Measurements from ENCODE around the gene APMAP. TPM values are rescaled to one million over a fixed set of nuclear protein-coding genes. Genes with fewer than 3 reads are reported as not detected.

The APMAP gene
- total RNA-seq, 1 donor from 2014 or later, result 68.7 TPM

DNA sequence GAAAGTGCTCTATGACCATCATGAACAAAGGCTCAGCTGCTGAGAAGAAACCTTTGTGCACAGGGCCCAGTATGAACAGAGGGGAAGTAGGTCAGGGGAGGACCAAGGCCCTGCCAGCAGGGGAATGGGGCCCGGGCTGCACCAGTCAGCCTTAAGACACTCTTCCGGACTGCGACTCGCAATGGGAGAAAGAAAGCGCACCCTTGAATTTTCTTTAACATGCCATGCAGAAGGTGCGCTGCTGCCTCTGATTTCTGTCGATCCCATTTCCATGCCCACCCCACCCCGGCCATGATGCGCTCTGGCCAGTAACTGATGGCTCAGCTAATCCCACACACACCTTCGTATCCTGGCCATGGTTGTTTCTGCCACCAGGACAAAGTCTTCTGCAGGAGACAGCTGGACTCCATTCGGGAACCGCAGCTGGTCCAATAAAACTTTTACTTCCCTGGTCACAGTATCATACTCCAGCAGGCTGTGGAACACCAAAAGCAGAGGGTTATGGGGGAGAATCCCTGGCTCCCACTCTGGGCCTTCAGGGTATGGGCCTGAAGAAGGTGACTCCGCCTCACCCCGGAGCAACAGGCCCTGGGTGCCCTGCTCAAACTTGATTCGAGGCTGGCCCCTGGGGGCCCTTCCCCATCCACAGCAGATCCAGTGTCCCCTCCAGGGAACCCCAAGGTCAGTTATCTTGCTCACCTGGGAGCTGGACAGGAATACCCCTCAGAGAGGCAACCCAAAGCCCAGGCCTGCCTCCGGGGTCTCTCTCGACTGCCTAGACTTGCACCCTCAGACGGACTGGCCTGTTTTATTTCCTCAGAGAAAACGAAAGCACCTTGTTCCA lies 23.1 kb downstream of the APMAP start:
- DNase-seq (ENCODE audit: low read depth in 2 of 2), result no peak

DNA sequence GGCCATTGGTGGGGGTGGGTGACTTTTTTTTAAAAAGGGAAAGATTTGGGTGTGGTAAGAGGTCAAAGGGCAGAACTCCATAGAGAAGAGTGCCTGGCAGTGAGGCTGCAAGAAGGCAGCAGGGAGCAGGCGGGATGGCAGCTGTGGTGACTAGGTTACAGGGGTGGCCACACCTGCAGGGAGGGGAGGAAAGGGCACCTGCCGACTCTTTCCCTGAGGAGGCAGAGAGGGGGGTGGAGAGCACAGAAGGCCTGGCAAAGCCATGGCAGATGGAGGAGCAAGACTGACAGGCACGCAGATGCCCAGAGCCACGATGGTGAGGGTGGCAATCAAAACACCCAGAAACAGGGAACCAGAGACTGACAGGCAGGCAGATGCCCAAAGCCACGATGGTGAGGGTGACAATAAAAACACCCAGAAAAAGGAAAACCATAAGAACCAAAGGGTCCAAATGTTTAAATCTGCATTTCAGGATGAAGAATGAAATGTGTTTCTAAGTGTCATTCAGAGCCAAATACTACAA lies 24.2 kb downstream of the APMAP start:
- DNase-seq (ENCODE audit: low read depth in 2 of 2), result no peak

DNA sequence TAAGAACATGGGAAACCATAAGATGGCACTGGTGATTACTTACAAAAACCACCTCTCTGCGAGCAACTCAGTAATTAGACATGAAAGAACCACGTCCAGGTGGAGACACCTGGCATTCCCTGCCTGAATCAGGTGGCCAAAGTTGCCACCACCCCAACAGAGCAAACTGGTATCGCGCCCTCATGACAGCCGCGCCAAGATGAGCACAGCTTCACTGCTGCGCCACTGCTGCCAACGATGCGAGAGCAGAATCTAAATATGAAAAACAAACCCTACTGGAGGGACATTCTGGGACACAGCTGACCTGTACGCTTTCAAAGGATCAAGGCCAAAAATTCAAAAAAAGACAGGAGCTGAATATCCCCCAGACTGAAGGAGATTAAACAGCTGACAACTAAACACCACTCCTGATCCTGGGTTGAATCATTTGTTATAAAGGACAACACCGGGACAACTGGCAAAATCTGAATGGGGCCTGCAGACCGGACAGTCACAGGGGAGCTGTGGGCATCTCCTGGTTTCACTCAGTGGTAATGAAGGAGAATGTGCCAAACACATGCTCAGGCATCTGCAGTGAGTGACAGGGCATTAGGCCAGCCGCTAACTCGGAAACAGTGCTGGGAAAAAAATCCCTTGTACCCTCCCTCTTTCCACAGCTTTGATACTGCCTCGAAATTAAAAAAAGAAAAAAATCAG lies 26.1 kb downstream of the APMAP start:
- DNase-seq (ENCODE audit: low read depth in 2 of 2), result no peak

DNA sequence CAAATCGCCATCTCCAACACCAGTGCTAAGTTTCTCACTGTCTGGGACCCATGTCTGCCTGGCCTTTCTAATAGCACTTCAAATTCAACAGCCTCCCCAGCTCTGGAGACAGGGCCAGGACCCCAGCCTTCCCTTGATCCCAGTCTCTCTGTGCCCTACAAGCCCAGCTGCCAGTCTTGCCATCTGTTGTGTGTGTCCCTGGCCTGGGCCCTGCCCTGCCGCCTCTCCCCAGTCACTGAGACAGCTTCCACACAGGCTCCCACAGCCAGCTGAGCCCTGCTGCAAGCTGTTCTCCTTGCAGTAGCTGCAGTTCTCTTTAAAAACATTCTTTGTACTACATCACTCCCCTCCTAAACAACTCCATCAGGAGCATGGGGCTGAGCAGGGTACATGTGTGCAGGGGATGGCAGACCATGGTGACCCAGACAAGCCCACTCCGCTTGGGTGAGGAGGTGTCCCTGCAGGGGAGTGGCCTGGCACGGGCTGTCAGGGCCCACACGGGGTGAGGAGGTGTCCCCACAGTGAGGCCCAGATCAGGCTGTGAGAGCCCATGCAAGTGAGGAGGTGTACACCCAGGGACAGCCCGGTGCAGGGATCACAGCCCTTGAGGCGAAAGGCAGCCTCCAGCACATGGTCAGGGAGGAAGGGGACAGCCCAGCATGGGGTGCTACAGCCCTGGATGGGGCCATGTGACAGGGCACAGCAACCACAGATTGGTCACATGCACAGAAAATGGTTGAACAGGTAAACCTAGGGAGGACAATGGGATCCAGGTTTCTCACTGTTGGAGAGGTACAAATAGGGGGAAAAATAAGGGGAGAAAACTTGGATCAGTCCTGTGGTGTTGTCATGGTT lies 27.3 kb downstream of the APMAP start:
- DNase-seq (ENCODE audit: low read depth in 2 of 2), result no peak

DNA sequence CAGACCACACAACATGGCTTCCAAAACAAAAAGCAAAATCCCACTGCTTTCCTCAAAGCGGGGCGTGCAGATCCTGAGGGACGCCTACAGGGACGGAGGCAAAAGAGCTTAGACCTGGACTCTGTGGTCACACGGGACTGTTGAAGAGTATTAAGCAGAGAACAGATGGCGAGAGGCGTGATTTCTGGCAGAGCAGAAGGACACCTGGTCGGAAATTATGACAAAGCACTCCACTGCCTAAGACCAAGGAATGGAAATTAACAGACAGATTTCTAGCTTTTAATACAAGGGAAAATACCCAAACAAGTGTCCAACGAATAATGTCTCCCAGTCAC lies 28.1 kb downstream of the APMAP start:
- no peak for DNase-seq (ENCODE audit: low read depth in 2 of 2)

DNA sequence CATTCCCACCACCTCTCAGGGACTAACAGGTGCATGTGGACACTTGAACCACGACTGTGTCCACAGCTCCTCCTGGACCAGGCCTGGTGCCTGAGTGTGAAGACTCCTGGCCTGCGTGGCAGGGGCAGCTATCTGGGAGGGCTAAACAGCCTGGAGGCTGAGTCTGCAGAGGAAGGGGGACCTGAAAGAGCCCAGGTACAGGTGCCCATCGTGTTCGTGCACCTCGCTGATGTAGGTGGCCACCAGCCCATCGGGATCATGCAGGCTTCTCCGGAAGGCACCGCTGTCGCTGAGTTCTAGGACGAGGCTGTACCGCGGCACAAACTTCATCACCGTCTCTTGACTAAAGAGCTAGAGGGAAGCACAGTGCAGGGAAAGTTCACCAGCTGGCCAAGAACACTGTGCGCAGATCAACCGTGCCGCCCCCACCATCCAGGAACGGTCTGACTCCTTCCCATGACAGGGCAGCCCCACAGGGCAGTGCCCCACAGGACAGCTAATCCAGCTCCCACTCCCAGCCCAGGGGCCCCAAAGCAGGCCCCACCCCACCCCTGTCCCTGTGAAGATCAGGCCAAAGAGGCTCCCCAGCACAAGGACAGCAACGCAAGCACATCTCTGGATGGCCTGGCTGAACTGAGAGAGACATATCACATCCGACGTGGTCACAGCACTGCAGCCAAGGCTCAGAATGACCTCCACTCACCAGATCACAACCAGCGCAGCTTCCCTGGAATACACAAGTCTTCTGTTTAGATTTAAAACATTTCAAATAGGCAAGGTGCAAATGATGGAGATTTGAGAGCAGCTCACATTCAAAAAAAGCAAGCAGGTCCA lies 28.7 kb downstream of the APMAP start:
- DNase-seq (ENCODE audit: low read depth in 2 of 2), result no peak

DNA sequence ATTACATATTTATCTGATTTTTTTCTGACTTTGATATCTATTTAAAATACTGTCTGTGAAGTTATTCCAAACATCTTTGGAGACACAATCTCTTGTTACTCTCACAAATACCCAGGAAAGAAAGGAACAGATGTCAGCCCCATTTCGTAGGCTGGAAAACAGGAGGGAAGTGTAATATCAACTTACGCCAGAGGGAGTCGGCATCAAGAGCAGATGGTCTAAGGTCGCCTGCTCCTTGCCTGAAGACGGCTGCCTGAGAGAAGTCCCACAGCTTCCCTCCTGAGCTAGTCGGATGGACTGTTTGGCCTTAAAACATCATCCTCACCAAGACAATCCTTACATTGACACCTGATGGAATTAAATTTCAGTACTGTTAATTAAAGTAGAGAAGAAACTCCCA lies 30.0 kb downstream of the APMAP start:
- no peak for DNase-seq (ENCODE audit: low read depth in 2 of 2)

DNA sequence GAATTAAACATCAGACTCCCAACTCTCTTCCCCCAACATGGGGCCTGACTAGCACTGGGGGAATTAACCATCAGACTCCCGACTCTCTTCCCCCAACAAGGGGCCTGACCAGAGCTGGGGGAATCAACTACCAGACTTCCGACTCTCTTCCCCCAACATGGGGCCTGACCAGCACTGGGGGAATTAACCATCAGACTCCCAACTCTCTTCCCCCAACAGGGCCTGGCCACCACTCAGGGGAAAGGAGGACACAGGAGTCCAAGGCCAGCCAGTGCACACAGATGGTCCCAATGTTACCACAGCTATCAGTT lies 30.4 kb downstream of the APMAP start:
- no peak for DNase-seq (ENCODE audit: low read depth in 2 of 2)

DNA sequence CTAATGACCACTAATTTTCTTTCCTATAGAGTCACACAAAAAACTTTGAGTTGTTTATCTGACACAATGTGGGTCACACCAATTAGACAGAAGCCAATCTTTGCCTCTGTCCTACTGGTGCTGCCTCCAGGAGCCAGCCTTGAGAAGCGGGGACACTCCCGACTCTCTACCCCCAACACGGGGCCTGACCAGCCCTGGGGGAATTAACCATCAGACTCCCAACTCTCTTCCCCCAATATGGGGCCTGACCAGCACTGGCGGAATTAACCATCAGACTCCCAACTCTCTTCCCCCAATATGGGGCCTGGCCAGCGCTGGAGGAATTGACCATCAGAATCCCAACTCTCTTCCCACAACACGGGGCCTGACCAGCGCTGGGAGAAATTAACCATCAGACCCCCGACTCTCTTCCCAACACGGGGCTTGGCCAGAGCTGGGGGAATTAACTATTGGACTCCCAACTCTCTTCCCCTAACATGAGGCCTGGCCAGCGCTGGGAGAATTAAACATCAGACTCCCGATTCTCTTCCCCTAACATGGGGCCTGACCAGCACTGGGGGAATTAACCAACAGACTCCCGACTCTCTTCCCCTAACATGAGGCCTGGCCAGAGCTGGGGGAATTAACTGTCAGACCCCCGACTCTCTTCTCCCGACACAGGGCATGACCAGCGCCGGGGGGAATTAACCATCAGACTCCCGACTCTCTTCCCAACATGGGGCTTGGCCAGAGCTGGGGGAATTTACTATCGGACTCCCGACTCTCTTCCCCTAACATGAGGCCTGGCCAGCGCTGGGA lies 31.0 kb downstream of the APMAP start:
- DNase-seq (ENCODE audit: low read depth in 2 of 2), result no peak

DNA sequence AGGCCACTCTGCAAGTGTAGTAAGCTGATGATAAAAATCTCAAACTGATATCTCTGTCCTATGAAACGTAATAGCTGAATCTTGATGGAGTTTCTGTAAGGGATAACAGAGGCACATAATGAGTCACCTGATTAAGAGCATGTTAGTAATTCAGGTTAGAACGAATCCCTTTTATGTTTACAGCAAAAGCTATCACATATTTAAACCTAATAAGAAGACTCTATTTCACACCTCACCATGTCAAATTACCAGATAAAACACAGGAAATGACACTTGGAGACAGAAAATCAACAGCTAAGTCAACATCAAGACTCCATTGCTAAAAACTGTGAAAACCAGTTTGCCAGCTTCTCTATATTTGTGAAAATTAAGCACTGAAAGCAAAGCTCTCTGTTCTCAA lies 31.7 kb downstream of the APMAP start:
- no peak for DNase-seq (ENCODE audit: low read depth in 2 of 2)

DNA sequence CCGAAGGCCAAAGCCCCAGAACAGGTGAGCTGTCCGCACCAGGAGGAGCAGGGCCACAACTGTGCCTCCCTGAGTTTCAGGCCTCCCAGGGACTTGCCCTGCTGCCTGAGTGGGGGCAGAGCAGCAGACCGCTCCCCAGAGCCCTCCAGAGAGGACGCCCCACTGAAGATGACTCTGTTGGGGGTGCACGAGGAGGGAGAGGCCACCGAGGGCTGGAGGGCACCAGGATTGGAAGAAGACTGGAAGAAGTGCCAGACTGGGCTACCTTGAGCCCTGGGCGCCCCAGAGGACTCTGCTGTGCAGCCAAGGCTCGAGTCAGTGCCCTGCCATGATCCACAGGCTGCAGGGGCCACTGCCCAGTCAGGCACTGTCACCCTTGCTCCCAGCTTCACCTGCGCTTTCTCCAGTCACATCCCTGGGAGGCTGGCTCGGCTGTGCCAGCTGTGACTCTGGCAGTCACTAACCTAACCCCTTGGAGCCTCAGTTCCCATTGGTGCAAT lies 32.2 kb downstream of the APMAP start:
- no peak for DNase-seq (ENCODE audit: low read depth in 2 of 2)

DNA sequence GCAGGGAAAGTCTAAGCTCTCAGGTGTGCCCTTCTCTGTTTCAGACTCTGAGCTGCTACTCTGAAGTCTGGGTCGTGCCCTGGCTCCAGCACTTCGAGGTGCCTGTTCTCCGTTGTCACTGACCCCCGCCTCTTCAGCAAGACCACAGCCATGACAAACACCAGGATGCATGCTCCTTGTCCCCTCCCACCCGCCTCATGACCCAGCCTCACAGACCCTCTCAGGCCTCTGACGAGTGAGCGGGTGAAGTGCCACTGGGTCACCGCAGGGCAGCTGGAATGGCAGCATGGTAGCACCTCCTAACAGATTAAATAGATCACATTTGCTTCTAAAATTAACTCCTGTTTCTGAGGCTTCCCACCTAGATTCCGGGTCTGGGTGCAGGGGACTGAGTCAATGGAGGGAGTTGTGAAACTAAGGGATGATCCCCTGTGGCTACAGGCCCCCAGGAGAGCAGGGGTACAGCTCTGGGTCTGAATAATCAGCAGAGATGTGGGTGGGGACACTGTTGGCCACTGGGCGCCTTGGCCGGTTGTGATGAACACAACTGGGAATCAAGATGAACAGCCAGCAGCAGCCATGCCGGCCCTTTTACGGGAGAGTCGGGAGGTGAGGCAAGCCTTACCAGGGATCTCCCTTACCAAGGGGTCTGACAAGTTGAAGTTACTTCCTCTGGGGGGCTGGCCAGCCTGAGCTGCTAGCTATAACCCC lies 32.8 kb downstream of the APMAP start:
- DNase-seq (ENCODE audit: low read depth in 2 of 2), result no peak

DNA sequence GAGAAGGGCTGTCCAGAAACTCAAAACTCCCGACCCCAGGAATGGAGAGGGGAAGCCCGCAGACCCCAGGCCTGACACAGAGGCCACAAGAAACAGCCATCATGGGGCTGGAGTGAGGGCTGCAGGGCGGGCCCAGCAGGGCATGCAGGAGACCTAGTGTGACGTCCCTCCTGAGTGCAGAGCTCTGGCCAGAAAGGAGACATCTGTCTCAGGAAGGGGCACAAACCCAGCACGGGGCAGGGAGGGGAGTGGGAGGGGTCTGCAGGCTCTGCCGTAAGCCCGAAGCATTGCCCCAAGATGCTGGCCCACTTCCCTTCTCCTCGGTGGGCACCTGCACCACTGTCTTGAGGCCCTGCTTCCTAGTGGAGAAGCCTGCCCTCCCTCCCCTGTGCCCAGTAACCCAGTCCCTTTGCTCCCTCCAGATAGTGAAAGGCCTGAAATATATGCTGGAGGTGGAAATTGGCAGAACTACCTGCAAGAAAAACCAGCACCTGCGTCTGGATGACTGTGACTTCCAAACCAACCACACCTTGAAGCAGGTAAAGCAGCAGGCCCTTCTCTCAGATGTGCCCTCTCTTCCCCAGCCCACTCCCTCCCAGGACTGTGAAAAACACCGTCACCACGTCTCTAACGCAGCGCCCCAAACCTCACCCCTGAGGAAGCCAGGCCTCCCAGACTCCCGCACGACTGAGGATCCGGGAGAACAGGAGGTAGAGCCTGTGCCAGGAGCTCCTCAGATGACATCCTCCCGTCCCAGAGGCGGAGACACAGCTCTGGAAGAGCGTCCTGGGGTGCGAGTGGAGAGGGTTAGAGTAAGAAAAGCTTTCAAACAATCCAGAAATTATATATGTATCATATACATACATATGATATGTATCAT lies 33.8 kb downstream of the APMAP start:
- no peak for DNase-seq (ENCODE audit: low read depth in 2 of 2)

DNA sequence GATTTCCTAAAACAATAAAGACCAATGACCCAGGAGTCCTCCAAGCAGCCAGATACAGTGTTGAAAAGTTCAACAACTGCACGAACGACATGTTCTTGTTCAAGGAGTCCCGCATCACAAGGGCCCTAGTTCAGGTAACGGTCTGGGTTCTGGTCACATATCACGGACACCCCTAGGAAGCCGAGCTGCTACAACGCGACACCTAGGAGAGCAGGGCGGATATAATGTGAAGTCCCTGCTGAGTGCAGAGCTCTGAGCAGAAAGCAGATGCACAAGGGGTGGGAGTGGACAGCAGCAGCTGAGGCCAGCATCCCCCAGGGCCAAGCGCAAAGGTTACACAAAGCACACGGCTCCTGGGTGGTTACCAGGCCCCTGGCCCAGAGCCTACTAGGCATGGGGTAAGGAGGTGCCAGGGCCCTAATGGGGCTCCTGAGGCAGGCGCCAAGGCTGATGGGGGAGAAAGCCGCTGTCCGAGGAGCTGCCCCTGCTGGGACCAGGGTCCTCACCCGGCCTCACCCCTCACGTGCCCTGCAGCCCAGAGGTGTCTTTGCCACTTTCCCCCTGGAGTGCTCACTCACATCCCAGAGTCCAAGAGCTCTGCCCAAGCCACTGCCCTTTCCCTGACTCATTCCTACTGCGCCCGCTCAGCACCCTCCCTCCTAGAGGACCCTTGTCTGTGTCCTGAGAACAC lies 35.1 kb downstream of the APMAP start:
- DNase-seq (ENCODE audit: low read depth in 2 of 2), result no peak

DNA sequence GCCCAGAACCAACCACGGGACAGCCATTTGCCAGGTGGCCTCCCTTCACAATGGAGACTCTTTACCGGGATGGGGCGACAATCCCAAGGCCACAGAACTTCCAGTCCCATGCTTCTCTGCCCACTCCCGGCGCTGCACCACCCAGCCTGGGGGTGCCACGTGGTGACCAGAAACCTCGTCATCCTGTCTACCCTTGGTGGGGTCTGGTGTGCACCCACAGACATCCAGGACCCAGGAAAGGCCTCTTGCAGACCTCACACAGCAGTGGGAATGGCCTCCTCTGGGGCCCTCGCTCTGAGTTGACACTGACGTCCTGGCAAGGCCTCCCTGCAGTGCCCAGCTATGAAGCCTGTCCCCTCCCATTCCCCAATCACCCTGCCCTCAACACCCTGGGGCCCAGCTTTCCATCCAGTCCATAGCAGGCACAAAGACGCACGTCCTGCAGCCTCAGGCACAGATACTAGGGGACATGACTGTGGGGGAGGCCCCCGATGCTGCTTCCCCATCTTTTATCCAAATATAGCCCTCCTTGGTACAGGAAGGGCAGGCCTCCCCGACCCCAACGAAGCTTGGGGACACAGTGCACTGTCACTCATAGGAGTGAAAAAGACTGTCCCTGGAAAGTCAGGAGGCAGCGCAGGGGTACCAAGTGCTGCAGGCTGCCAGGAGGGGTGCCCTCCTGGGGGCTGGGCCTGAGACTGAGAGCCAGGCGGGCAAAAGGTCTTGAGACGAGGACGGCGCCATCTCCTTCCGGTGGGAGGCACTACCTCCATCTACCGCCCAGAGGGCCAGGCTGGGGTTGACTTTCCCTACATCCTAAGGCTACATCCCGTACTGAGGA lies 36.3 kb downstream of the APMAP start:
- no peak for DNase-seq (ENCODE audit: low read depth in 2 of 2)

DNA sequence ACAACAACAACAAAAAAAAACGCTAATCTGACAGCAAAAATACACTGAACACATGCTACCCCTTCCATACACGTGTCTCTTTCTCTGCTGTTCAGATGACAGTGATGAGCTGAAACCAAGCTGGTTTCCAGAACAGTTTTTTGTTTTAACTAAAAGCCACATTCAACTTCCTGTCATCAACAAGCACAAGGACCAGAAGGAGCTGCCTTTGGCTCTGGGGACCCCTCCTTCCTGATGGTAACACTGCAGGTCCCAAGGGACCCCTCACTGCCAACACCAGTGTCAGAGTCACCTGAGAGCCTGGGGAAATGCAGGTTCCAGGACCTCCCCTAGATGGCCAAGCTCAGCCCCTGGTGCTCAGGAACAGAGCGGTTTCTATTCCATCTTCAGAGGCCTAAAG lies 37.5 kb downstream of the APMAP start:
- no peak for DNase-seq (ENCODE audit: low read depth in 2 of 2)

DNA sequence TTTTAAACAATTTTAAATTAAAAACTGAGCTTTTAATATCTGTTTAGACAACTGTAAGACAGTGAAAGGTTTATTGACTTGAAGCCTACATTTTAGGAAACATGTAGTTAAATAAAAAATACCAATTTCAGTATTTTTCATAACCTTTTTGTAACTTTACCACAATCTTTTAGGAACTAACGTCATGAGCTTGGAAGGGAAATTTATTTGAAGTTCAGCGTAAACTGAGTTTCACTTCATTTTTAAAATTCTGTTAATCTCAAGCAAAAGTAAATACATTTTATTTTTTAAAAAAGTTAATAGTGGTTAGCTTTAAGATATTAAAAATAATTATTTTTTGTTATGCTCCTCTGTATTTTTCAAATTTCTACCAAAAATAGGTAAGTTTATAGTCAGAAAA lies 38.0 kb downstream of the APMAP start:
- no peak for DNase-seq (ENCODE audit: low read depth in 2 of 2)

Measured in dermis microvascular lymphatic vessel endothelial cell (primary cell).